Adrenal gland (tissue), 12 donors: ENCODE data around the gene HOXA6. TPM values are rescaled to one million over a fixed set of nuclear protein-coding genes. Genes with fewer than 3 reads are reported as not detected.

Source experiments
- DNase-seq, 7 donors: peaks; one replicate each; pipeline ENCODE4 v3.0.0-alpha.2; 2019 to 2020
- H3K27ac ChIP-seq, 5 donors: fragments of 200-600 bp; sonication (generic) in 4 of 5; 1 replicate in 3 of 5; 2 replicates in 2 of 5; pipeline versions ENCODE4 v1.5.1 to v1.8.0; 2016 to 2020; ENCODE audit warnings: mild to moderate bottlenecking in 1 of 5
- H3K27me3 ChIP-seq: fragments of 200-600 bp; 2 replicates; pipeline ENCODE4 v1.8.0; 2021
- H3K36me3 ChIP-seq, 2 donors: fragments of 200-600 bp; replicated peaks in 1 of 2; 1 replicate in 1 of 2; 2 replicates in 1 of 2; pipeline versions ENCODE4 v1.5.1 to v1.8.0; 2018 to 2022
- H3K4me1 ChIP-seq, 2 donors: fragments of 200-600 bp; replicated peaks in 1 of 2; 1 replicate in 1 of 2; 2 replicates in 1 of 2; pipeline versions ENCODE4 v1.5.1 to v1.8.0; 2018 to 2021
- H3K4me3 ChIP-seq, 4 donors: fragments of 200-600 bp; sonication (generic) in 3 of 4; one replicate each; pipeline ENCODE4 v1.5.1; 2016 to 2018
- H3K9me3 ChIP-seq, 3 donors: fragments of 200-600 bp; sonication (generic) in 1 of 3; replicated peaks in 1 of 3; 1 replicate in 2 of 3; 2 replicates in 1 of 3; pipeline versions ENCODE4 v1.5.1 to v1.8.0; 2016 to 2021
- POLR2A ChIP-seq, 2 donors: fragments of 450-650 bp; IDR thresholded peaks; one replicate each; pipeline ENCODE4 v1.6.1; 2017; ENCODE audit warnings: antibody characterized with exemption in 2 of 2, mild to moderate bottlenecking in 2 of 2, moderate library complexity in 1 of 2
- WGBS, 4 donors: extraction: QIAGEN DNeasy Blood & Tissue Kit in 2 of 4; methylation state at CpG; one replicate each; pipeline versions ENCODE4 v1.1.5 to v1.1.7; 2013 to 2017; 5-methylcytosine and 5-hydroxymethylcytosine counted together
- intact Hi-C, 2 donors: fragments of 100-400 bp; cut with DNase I; formaldehyde crosslinking; loops; one replicate each; pipeline versions ENCODE4 v1.14.1 to v1.15.0; 2022 to 2023
- polyA plus RNA-seq, 3 donors: library from polyadenylated mRNA; stranded (reverse); fragments of 200-250 nt in 2 of 3; fragments of 350-450 nt in 1 of 3; fragmentation: Illumina TruSeq in 1 of 3; extraction: RNeasy Lipid Tissue Mini Kit (QIAGEN cat#74804) in 1 of 3; gene quantifications; one replicate each; pipeline ENCODE4 v1.2.3, GENCODE V29; 2013 to 2014
- total RNA-seq, 9 donors: library from RNA; depleted of rRNA in 4 of 9; stranded (reverse); fragments of >200 nt in 4 of 9; fragments of 120-200 nt in 1 of 9; fragmentation: NEBNext Ultra II Directional in 1 of 9; extraction: Animal tissue kit (Norgen Biotek cat#: 25700) in 1 of 9; gene quantifications; one replicate each; pipeline versions ENCODE4 v1.1.0 to v1.2.4, GENCODE V29; 2013 to 2023
- TF ChIP-seq, protein P1 (sequence below), 6 experiments: fragments of 450-650 bp in 4 of 6; fragments of 200-600 bp in 2 of 6; sonication (generic) in 1 of 6; IDR thresholded peaks; 1 replicate in 5 of 6; 2 replicates in 1 of 6; pipeline versions ENCODE4 v1.5.1 to v1.8.0; 2016 to 2021; ENCODE audit warnings: antibody characterized with exemption in 6 of 6, mild to moderate bottlenecking in 2 of 6, moderate library complexity in 1 of 6
- donor health status: healthy with polysubstance abuse.
- donor health status: Bipolar disorder and iron deficiency.
- donor health status: DM: yes; HTN: yes; CAD: no.
- donor health status: DM: no; HTN: no; CAD: no.
- donor health status: DM: no; HTN: no; CAD: no.
- donor health status: DM: yes; HTN: yes; CAD: no.

The HOXA6 gene
- total and polyA plus RNA-seq, 12 donors: 1.3 to 27.2 (median 14.8) TPM

DNA sequence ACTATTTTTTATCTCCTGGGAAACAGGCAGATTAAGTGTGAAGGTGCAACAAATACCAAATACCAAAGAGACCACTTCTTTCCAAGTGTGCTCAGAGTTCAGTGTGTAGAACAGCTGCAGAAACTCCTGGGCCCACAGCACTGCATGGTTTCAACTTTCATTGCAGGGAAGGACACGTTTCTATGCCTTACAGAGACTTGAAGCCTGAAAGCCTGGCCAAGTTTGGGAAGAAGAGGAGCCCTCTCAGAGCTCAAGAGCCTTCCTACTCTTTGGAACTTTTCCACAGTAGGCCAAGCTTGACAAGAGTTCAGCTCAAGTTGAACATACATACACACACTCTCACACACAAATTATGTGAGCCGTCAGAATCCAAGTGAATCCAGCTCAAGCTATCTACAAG lies 19.5 kb downstream of the HOXA6 start:
- H3K27me3 ChIP-seq: no peaks in the 10 kb centered on the region
- 44 to 61% (median 55%) methylated on average over 2 of the region's 2 CpGs for WGBS, 4 donors
- no peaks in the 10 kb centered on the region for H3K36me3 ChIP-seq
- H3K27ac ChIP-seq: peak overlapping the region in 2 of 5 donors; percentile 93 to 98
- no peak for TF ChIP-seq POLR2A (IDR thresholded peaks at IDR 0.05)
- TF ChIP-seq, protein P1, sequence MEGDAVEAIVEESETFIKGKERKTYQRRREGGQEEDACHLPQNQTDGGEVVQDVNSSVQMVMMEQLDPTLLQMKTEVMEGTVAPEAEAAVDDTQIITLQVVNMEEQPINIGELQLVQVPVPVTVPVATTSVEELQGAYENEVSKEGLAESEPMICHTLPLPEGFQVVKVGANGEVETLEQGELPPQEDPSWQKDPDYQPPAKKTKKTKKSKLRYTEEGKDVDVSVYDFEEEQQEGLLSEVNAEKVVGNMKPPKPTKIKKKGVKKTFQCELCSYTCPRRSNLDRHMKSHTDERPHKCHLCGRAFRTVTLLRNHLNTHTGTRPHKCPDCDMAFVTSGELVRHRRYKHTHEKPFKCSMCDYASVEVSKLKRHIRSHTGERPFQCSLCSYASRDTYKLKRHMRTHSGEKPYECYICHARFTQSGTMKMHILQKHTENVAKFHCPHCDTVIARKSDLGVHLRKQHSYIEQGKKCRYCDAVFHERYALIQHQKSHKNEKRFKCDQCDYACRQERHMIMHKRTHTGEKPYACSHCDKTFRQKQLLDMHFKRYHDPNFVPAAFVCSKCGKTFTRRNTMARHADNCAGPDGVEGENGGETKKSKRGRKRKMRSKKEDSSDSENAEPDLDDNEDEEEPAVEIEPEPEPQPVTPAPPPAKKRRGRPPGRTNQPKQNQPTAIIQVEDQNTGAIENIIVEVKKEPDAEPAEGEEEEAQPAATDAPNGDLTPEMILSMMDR (IDR thresholded peaks at IDR 0.05): no peak
- intact Hi-C loops: no loop called here
- H3K9me3 ChIP-seq: no peaks in the 10 kb centered on the region
- H3K4me1 ChIP-seq: peaks cover 8 to 49% of the 10 kb centered on the region in 2 donors
- no peak overlapping the region for H3K4me3 ChIP-seq
- peak in 2 of 7 donors; percentile 10 to 47 for DNase-seq

DNA sequence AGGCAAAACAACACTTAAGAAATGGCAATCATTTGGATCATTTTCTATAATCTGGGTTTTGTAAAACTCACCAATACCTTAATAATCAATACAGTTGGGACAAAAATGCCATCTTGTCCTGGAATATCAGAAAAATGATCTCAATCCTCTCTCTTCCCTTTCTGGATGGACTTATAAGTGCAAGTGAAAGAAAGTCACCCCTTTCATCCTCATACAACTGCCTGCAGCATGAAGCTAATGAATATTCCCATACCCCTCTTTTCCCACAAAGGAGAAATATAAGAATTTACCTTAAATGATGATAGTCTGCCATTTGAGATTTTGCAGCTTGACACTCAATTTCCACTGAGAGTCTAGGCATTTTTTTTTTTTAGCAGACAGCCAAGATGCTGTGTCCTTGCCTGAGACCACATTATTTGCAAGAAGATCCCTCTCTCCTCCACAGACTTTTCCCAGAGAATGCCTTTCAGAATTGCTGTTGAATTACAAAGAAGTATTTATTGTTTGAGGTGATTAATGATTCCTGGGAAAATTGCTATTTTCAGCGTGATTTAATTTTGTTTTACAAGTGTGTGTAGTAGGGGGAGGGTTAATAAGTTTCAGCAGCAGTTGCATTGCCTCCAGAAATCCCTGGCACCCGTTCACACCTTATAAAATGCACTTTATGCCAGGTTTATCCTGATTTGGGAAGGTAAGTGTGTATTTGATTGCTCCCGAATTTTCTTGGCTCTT lies 20.8 kb downstream of the HOXA6 start:
- Histone ChIP-seq H3K36me3 (no peaks in the 10 kb centered on the region), H3K9me3 (no peaks in the 10 kb centered on the region), H3K27me3 (no peaks in the 10 kb centered on the region), H3K4me1 (peaks cover 8 to 45% of the 10 kb centered on the region in 2 donors), H3K4me3 (no peak overlapping the region), H3K27ac (peak overlapping the region in 1 of 5 donors; percentile 98)
- WGBS, 4 donors: 62 to 71% (median 67%) methylated on average over 3 of the region's 3 CpGs
- TF ChIP-seq, protein P1 (IDR thresholded peaks at IDR 0.05): no peak
- TF ChIP-seq POLR2A (IDR thresholded peaks at IDR 0.05): no peak
- intact Hi-C loops: no loop called here
- no peak for DNase-seq

GRCh38 chr7:27125986-27126394 lies 21.6 kb downstream of the HOXA6 start:
- WGBS, 4 donors: 50 to 60% (median 52%) methylated on average over 5 of the region's 5 CpGs
- H3K27ac ChIP-seq: peak overlapping the region in 1 of 5 donors; percentile 38

GRCh38 chr7:27124902-27125689 lies 22.5 kb downstream of the HOXA6 start:
- H3K27ac ChIP-seq: peak overlapping the region in 2 of 5 donors; percentile 69 to 90
- peak in 1 of 7 donors; percentile 4 for DNase-seq

More at GRCh38 chr7:27125986-27126394, 21.6 kb downstream of the HOXA6 start:
- Histone ChIP-seq H3K9me3 (no peaks in the 10 kb centered on the region), H3K36me3 (no peaks in the 10 kb centered on the region), H3K4me3 (no peak overlapping the region), H3K27me3 (no peaks in the 10 kb centered on the region), H3K4me1 (peaks cover 8 to 38% of the 10 kb centered on the region in 2 donors)
- TF ChIP-seq POLR2A (IDR thresholded peaks at IDR 0.05): no peak
- TF ChIP-seq, protein P1 (IDR thresholded peaks at IDR 0.05): no peak
- intact Hi-C loops: no loop called here
- DNase-seq: no peak

More at GRCh38 chr7:27124902-27125689, 22.5 kb downstream of the HOXA6 start:
- Histone ChIP-seq H3K4me3 (no peak overlapping the region), H3K27me3 (no peaks in the 10 kb centered on the region), H3K4me1 (peaks cover 8 to 38% of the 10 kb centered on the region in 2 donors), H3K9me3 (no peaks in the 10 kb centered on the region), H3K36me3 (no peaks in the 10 kb centered on the region)
- WGBS, 4 donors: 85 to 88% (median 88%) methylated on average over 7 to 8 of the region's 8 CpGs
- TF ChIP-seq, protein P1 (IDR thresholded peaks at IDR 0.05): no peak
- TF ChIP-seq POLR2A (IDR thresholded peaks at IDR 0.05): no peak
- intact Hi-C loops: no loop called here
